PC-3 (cell line): ENCODE results near the gene DIP2A. TPM values are rescaled to one million over a fixed set of nuclear protein-coding genes. Genes with fewer than 3 reads are reported as not detected.
"Not testable (repeated sequence)": the region's sequence is repeated elsewhere in the genome, so short reads cannot be mapped to it uniquely, and the experiment has no call there.

Experiments
- ATAC-seq: fragments of 200-7000 bp; cut with Tn5 transposase; 2 replicates; pipeline ENCODE4 v1.9.1; 2020; ENCODE audit warnings: mild to moderate bottlenecking, moderate library complexity
- BruUV-seq: library from RNA; stranded (reverse); fragments of 400-500 nt; replicated peaks from 2 replicates; lab custom pipeline; 2021; lab: Mats Ljungman, UMichigan
- CTCF ChIA-PET: fragments of 300-600 bp; sonication (Branson Sonifier 250); formaldehyde crosslinking; loops from one replicate; lab custom pipeline; 2022; ENCODE audit warnings: antibody characterized with exemption; lab: Charles Lee
- POLR2A ChIA-PET: fragments of 300-600 bp; sonication (Branson Sonifier 250); formaldehyde crosslinking; loops from one replicate; lab custom pipeline; 2022; ENCODE audit warnings: antibody characterized with exemption; ENCODE audit not compliant: unreplicated experiment; lab: Charles Lee
- DNase-seq: peaks from one replicate; pipeline ENCODE4 v3.0.0-alpha.2; 2015
- H2AFZ ChIP-seq: fragments of 300-600 bp; sonication (generic); 2 replicates; pipeline ENCODE4 v1.6.0; 2016; ENCODE audit warnings: antibody characterized with exemption, low read length
- H3F3A ChIP-seq: fragments of 300-600 bp; sonication (generic); one replicate; pipeline ENCODE4 v1.6.0; 2017; ENCODE audit warnings: antibody characterized with exemption, low read length, control low read depth, mild to moderate bottlenecking; ENCODE audit not compliant: unreplicated experiment
- H3K27ac ChIP-seq: fragments of 300-600 bp; sonication (generic); 2 replicates; pipeline ENCODE4 v1.5.1; 2016; ENCODE audit warnings: mild to moderate bottlenecking, low read length
- H3K27me3 ChIP-seq: fragments of 300-600 bp; sonication (generic); 2 replicates; pipeline ENCODE4 v1.6.1; 2016; ENCODE audit warnings: low read length, mixed read lengths
- H3K36me3 ChIP-seq: fragments of 300-600 bp; sonication (generic); 2 replicates; pipeline ENCODE4 v1.6.1; 2016; ENCODE audit warnings: low read depth, mixed run types, low read length, mixed read lengths
- H3K4me1 ChIP-seq: fragments of 300-600 bp; sonication (generic); 2 replicates; pipeline ENCODE4 v1.5.1; 2016; ENCODE audit warnings: low read length; ENCODE audit not compliant: insufficient read depth
- H3K4me2 ChIP-seq: fragments of 300-600 bp; sonication (generic); 2 replicates; pipeline ENCODE4 v1.6.0; 2016; ENCODE audit warnings: low read length
- H3K4me3 ChIP-seq: fragments of 300-600 bp; sonication (generic); 2 replicates; pipeline ENCODE4 v1.5.1; 2016; ENCODE audit warnings: mild to moderate bottlenecking, low read length, mixed read lengths
- H3K79me2 ChIP-seq: fragments of 300-600 bp; sonication (generic); 2 replicates; pipeline ENCODE4 v1.6.1; 2017; ENCODE audit warnings: low read length, mixed read lengths
- H3K9ac ChIP-seq: fragments of 300-600 bp; sonication (generic); 2 replicates; pipeline ENCODE4 v1.6.0; 2016; ENCODE audit warnings: mild to moderate bottlenecking, low read length
- H3K9me2 ChIP-seq: fragments of 300-600 bp; sonication (generic); replicated peaks from 2 replicates; pipeline ENCODE4 v1.6.1; 2016; ENCODE audit warnings: mixed run types, low read length, mixed read lengths
- H3K9me3 ChIP-seq: fragments of 300-600 bp; sonication (generic); 2 replicates; pipeline ENCODE4 v1.6.1; 2016; ENCODE audit warnings: low read length, mixed read lengths
- H4K20me1 ChIP-seq: fragments of 300-600 bp; sonication (generic); 2 replicates; pipeline ENCODE4 v1.6.1; 2016; ENCODE audit warnings: low read length, mixed read lengths
- EZH2 ChIP-seq: fragments of 300-600 bp; sonication (generic); IDR thresholded peaks from one replicate; pipeline ENCODE4 v1.6.1; 2017; ENCODE audit warnings: antibody characterized with exemption, mild to moderate bottlenecking, low read length; ENCODE audit not compliant: unreplicated experiment
- EZH2phosphoT487 ChIP-seq: fragments of 300-600 bp; sonication (generic); IDR thresholded peaks from 2 replicates; pipeline ENCODE4 v1.6.1; 2018; ENCODE audit warnings: mild to moderate bottlenecking, antibody characterized with exemption, low read length, borderline replicate concordance
- intact Hi-C: fragments of 100-400 bp; cut with micrococcal nuclease; formaldehyde crosslinking; loops from 2 replicates; pipeline ENCODE4 v1.9.0; 2023
- total RNA-seq: library from RNA; depleted of rRNA; stranded (reverse); fragments of >200 nt; gene quantifications from 2 replicates; pipeline ENCODE4 v1.2.3, GENCODE V29; 2014
- TF ChIP-seq, protein P1 (sequence below): fragments of 300-600 bp; sonication (generic); conservative IDR thresholded peaks from 2 replicates; pipeline ENCODE4 v1.5.1; 2017; ENCODE audit warnings: antibody characterized with exemption, low read depth, mild to moderate bottlenecking, low read length

DIP2A gene
- total RNA-seq, 1 experiment from 2014 or later: 23.7 TPM

DNA sequence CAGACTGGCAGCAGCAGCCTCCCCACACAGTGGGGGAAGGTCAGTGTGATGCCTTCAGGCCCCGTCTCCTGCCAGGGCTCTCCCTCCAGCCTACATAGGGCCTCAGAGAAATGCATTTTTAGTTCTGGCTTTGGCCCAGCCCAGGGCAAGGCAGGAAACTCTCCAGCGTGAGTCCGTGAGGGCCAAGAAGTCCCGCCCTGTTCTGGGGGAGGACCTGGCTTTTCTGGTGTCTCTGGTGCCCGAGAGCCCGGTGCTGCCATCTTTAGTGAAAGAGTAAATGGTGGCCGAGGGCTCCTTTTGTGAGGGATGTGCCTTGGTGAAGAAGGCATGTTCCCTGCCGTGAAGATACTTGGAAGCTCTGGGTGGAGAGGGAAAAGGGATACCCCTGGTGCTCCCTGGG lies 14.8 kb upstream of the DIP2A start:
- no peaks in the 10 kb centered on the region for H4K20me1 ChIP-seq
- intact Hi-C loops: no loop called here
- H3K9me2 ChIP-seq: no peaks in the 10 kb centered on the region
- no TSS peak for BruUV-seq
- ChIA-PET POLR2A (no interaction called here), CTCF (no interaction called here)
- TF ChIP-seq EZH2phosphoT487: no peak
- no peak for TF ChIP-seq EZH2
- TF ChIP-seq, protein P1, sequence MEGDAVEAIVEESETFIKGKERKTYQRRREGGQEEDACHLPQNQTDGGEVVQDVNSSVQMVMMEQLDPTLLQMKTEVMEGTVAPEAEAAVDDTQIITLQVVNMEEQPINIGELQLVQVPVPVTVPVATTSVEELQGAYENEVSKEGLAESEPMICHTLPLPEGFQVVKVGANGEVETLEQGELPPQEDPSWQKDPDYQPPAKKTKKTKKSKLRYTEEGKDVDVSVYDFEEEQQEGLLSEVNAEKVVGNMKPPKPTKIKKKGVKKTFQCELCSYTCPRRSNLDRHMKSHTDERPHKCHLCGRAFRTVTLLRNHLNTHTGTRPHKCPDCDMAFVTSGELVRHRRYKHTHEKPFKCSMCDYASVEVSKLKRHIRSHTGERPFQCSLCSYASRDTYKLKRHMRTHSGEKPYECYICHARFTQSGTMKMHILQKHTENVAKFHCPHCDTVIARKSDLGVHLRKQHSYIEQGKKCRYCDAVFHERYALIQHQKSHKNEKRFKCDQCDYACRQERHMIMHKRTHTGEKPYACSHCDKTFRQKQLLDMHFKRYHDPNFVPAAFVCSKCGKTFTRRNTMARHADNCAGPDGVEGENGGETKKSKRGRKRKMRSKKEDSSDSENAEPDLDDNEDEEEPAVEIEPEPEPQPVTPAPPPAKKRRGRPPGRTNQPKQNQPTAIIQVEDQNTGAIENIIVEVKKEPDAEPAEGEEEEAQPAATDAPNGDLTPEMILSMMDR: no peak
- no peaks in the 10 kb centered on the region for H3K4me1 ChIP-seq
- H3K36me3 ChIP-seq: peaks cover 48% of the 10 kb centered on the region
- no peaks in the 10 kb centered on the region for H3K9me3 ChIP-seq
- no peaks in the 10 kb centered on the region for H3F3A ChIP-seq
- DNase-seq: no peak
- H3K79me2 ChIP-seq: peaks cover 15% of the 10 kb centered on the region
- no peak overlapping the region for H3K4me3 ChIP-seq
- no peaks in the 10 kb centered on the region for H3K27me3 ChIP-seq
- no peak for ATAC-seq
- H2AFZ ChIP-seq: no peak overlapping the region
- no peak overlapping the region for H3K27ac ChIP-seq
- no peak overlapping the region for H3K9ac ChIP-seq
- H3K4me2 ChIP-seq: no peak overlapping the region

GRCh38 chr21:46448108-46448507 lies 10.6 kb upstream of the DIP2A start:
- Histone ChIP-seq H3K9me2 (no peaks in the 10 kb centered on the region), H3K79me2 (peaks cover 47% of the 10 kb centered on the region), H3K9ac (no peak overlapping the region), H4K20me1 (no peaks in the 10 kb centered on the region), H3K27me3 (no peaks in the 10 kb centered on the region), H3K36me3 (peaks cover 26% of the 10 kb centered on the region), H3K4me2 (no peak overlapping the region), H3K9me3 (no peaks in the 10 kb centered on the region), H3K4me1 (no peaks in the 10 kb centered on the region), H3F3A (no peaks in the 10 kb centered on the region), H3K4me3 (no peak overlapping the region), H2AFZ (no peak overlapping the region), H3K27ac (no peak overlapping the region)
- no TSS peak for BruUV-seq
- ChIA-PET POLR2A (no interaction called here), CTCF (no interaction called here)
- intact Hi-C loops: no loop called here
- ATAC-seq: no peak
- no peak for DNase-seq
- TF ChIP-seq, protein P1: no peak
- no peak for TF ChIP-seq EZH2phosphoT487
- TF ChIP-seq EZH2: no peak

DNA sequence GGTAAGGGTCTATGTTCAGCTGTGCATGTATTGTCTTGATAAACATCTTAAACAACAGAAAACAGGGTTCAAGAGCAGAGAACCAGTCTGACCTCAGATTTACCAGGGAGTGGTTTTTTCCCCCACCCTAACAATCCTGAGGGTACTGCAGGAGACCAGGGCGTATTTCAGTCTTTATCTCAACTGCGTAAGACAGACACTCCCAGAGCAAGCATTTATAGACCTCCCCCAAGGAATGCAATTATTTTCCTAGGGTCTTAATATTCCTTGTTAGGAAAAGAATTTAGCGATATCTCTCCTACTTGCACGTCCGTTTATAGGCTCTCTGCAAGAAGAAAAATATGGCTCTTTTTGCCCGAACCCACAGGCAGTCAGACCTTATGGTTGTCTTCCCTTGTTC lies 9.8 kb upstream of the DIP2A start:
- POLR2A ChIA-PET, H3K9ac ChIP-seq, H3K9me2 ChIP-seq, H3K4me2 ChIP-seq, DNase-seq, H3K27ac ChIP-seq, H3K4me3 ChIP-seq, CTCF ChIA-PET, H2AFZ ChIP-seq, BruUV-seq, ATAC-seq, H3K4me1 ChIP-seq, H3K27me3 ChIP-seq, intact Hi-C loops, H3K9me3 ChIP-seq, H3F3A ChIP-seq, H4K20me1 ChIP-seq: not testable (repeated sequence)
- Histone ChIP-seq H3K36me3 (peaks cover 26% of the 10 kb centered on the region), H3K79me2 (peaks cover 53% of the 10 kb centered on the region)
